ENCODE results near the gene GPS1.
A peak's percentile ranks its signal among the peaks of the same experiment; 100 is the strongest.

GPS1 gene

GRCh38 chr17:82051776-82052637 lies at the start of gene GPS1, which contains the start of gene RFNG:
GPS1 (plus strand) TSS chr17:82051898; CDS start chr17:82051932, 34 bp downstream.
RFNG (minus strand) TSS chr17:82051811; CDS start chr17:82051766, 45 bp downstream.
- no peak for TF ChIP-seq CTCF (conservative IDR thresholded peaks at IDR 0.05)
- peak within 1 kb of the TSS; percentile 87 for H3K27ac ChIP-seq

- no peak overlapping the region for H3K27ac ChIP-seq
- no peak for TF ChIP-seq CTCF (conservative IDR thresholded peaks at IDR 0.05)
Measured at GRCh38 chr17:82003411-82004381, 48.0 kb upstream of the GPS1 start.

- TF ChIP-seq CTCF (conservative IDR thresholded peaks at IDR 0.05), result no peak
- no peak overlapping the region for H3K27ac ChIP-seq
Measured at GRCh38 chr17:82004517-82005455, 46.9 kb upstream of the GPS1 start.

GRCh38 chr17:82005701-82006348 lies 45.9 kb upstream of the GPS1 start:
- no peak overlapping the region for H3K27ac ChIP-seq
- TF ChIP-seq CTCF (conservative IDR thresholded peaks at IDR 0.05), result no peak

GRCh38 chr17:82006468-82007227 lies 45.0 kb upstream of the GPS1 start:
- TF ChIP-seq CTCF (conservative IDR thresholded peaks at IDR 0.05), result no peak
- no peak overlapping the region for H3K27ac ChIP-seq

GRCh38 chr17:82007228-82007494 lies 44.5 kb upstream of the GPS1 start:
- TF ChIP-seq CTCF (conservative IDR thresholded peaks at IDR 0.05), result no peak
- H3K27ac ChIP-seq, result no peak overlapping the region
